Stomach smooth muscle (tissue), 2 donors: ENCODE measurements around the gene STX1B.

Experiments
- H3K27ac ChIP-seq: one replicate; pipeline ENCODE4 v1.7.0; 2013; ENCODE audit warnings: mild to moderate bottlenecking, low read length, inconsistent platforms
- H3K27me3 ChIP-seq, 2 donors: one replicate each; pipeline ENCODE4 v1.7.0; 2013; ENCODE audit warnings: low read length in 2 of 2; ENCODE audit not compliant: insufficient read depth in 2 of 2, control insufficient read depth in 1 of 2
- H3K36me3 ChIP-seq, 2 donors: one replicate each; pipeline ENCODE4 v1.7.0; 2013; ENCODE audit warnings: low read length in 2 of 2; ENCODE audit not compliant: control insufficient read depth in 2 of 2, insufficient read depth in 2 of 2
- H3K4me1 ChIP-seq: one replicate; pipeline ENCODE4 v1.7.0; 2013; ENCODE audit warnings: low read length; ENCODE audit not compliant: control insufficient read depth, insufficient read depth
- H3K4me3 ChIP-seq, 2 donors: one replicate each; pipeline ENCODE4 v1.7.0; 2013; ENCODE audit warnings: low read length in 2 of 2
- H3K9ac ChIP-seq, 2 donors: one replicate each; pipeline ENCODE4 v1.7.0; 2013; ENCODE audit warnings: low read length in 2 of 2, mild to moderate bottlenecking in 1 of 2
- H3K9me3 ChIP-seq, 2 donors: one replicate each; pipeline ENCODE4 v1.7.0; 2013; ENCODE audit warnings: low read length in 2 of 2; ENCODE audit not compliant: control insufficient read depth in 2 of 2
- donor health status: healthy.
- donor health status: Pancreatic carcinoma.

The STX1B gene

DNA sequence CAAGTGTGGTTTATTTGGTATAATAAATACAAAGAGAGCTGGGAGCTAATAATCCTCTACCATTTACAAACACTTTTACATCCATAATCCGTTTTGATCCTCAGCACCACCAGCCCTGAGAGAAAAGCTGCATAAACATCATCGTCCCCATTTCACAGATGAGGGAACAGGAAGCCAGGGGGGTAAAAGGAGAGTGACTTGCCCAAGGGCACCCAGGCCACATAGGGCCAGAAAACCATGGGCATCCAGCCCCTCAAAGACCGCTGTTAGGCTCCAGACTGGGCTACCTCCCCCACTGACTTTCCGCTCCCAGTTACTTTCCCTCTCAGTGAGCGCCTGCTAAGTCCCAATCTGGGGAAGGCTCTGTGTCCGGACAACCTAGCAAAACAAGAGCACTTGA is 6.7 kb downstream of the STX1B start:
- Histone ChIP-seq H3K4me1 (peaks cover 6% of the 10 kb centered on the region), H3K9me3 (no peaks in the 10 kb centered on the region), H3K36me3 (no peaks in the 10 kb centered on the region), H3K9ac (no peak overlapping the region), H3K27ac (no peak overlapping the region), H3K27me3 (peaks cover 6 to 7% of the 10 kb centered on the region in 2 donors), H3K4me3 (no peak overlapping the region)

DNA sequence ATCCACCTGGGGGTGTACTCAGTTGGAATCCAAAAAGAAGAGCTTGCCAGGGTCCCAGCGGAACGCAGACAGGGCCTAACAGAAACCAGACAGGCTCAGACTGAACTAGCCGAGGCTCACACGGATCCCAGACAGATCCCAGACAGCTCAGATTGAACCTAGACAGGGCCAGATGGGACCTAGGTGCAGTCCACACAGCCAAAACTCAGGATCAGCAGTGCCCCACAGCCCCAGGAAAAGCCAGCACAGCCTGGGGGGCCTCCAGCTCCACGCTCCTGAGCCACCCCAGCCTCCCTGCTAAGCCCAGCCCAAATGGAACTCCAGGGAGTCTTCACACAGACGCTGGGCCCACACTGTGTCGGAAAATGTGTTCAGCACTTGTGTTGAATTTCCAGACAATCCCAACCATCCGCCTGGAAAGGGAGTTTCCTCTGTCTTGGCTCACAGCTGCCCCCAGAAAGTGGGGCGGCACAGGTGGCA is 7.5 kb downstream of the STX1B start:
- Histone ChIP-seq H3K9me3 (no peaks in the 10 kb centered on the region), H3K27me3 (peaks cover 5 to 6% of the 10 kb centered on the region in 2 donors), H3K27ac (no peak overlapping the region), H3K4me3 (no peak overlapping the region), H3K9ac (no peak overlapping the region), H3K4me1 (peaks cover 6% of the 10 kb centered on the region), H3K36me3 (no peaks in the 10 kb centered on the region)

DNA sequence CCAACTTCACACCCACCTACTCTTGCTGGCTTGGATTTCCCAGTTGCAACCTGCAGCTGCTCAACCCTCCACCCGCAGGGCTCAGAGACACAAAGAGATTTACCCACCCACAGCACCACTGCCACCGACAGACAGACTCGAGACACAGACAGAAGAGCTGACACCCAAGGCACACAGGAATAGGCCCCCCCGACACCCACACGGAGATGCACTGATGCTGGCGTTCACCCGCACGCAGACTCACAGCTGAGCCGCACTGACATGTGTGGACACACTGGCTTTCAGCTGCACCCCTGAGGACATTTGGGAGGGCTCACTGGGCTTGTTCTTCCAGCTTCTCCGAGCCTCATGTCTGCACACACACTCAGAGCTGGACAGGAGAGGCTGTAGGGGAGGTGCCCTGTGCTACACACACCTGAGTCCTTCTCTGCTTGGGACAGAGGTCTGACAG is 8.2 kb downstream of the STX1B start:
- Histone ChIP-seq H3K9me3 (no peaks in the 10 kb centered on the region), H3K27me3 (peaks cover 2 to 4% of the 10 kb centered on the region in 2 donors), H3K4me1 (peaks cover 13% of the 10 kb centered on the region), H3K4me3 (no peak overlapping the region), H3K27ac (no peak overlapping the region), H3K9ac (no peak overlapping the region), H3K36me3 (no peaks in the 10 kb centered on the region)

DNA sequence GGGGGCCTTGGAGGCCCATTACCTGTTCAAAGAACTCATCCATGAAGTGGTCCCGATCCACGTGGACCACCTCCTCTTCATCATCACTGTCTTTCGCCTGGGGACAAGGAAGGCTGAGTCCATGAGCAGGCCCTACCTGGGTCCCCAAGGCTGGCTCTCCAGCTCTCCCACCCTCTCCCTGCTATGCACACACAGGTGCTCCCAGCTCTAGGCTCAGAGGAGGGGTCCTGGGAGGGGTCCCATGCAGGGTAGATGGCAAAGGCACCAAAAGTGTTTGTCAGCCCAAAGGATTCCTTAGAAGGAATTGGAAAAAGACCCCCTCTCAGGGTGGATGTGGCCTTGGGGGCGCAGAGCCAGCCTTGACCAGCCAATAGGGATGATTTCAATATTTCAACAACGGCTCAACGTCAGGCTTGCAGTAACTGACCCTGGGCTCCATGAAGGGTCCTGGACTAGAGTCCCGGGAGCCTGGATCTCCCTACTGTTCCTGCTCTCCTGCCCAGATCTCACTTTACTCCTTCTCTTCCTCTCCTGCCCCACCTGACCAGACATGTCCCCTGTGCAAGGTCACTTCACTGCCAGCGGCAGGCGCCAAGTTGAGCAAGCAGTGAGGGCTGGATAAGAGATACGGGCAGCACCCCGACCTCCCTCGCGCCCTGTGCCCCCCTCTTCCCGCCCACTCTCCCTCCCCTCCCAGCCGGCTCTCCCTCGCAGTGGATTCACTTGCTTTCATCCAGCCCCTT is 8.8 kb downstream of the STX1B start:
- H3K27ac ChIP-seq: no peak overlapping the region
- H3K27me3 ChIP-seq: peaks cover 0 to 2% of the 10 kb centered on the region in 2 donors
- peaks cover 17% of the 10 kb centered on the region for H3K4me1 ChIP-seq
- no peak overlapping the region for H3K9ac ChIP-seq
- no peak overlapping the region for H3K4me3 ChIP-seq
- no peaks in the 10 kb centered on the region for H3K9me3 ChIP-seq
- no peaks in the 10 kb centered on the region for H3K36me3 ChIP-seq

DNA sequence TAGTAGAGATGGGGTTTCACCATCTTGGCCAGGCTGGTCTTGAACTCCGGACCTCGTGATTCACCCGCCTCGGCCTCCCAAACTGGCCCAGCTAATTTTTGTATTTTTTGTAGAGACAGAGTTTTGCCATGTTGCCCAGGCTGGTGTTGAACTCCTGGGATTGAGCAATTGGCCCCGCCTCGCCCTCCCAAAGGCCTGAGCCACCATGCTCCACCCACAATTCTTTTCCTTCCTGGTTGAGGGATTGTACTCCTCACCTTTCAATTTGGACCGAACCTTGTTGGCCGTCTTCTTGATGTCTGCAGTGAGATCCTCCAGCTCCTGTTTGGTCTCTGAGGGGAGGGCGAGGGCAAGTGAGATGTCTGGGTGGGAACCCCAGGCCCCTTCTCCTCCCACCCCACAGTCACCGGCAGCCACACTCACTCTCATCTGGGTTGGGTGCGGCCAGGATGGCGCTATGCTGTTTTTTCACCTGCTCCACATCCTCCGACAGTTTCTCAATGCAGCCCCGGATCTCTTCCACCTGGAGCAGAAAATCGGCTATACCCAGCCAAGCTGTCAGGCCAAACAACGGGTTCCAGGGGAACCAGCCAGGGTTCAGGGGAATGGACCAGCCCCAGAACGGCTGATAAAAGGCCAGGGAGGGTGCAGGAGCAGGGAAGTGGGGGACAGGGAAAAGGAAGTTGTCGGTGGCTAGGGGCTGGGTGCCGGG is 9.6 kb downstream of the STX1B start:
- H3K27ac ChIP-seq: no peak overlapping the region

DNA sequence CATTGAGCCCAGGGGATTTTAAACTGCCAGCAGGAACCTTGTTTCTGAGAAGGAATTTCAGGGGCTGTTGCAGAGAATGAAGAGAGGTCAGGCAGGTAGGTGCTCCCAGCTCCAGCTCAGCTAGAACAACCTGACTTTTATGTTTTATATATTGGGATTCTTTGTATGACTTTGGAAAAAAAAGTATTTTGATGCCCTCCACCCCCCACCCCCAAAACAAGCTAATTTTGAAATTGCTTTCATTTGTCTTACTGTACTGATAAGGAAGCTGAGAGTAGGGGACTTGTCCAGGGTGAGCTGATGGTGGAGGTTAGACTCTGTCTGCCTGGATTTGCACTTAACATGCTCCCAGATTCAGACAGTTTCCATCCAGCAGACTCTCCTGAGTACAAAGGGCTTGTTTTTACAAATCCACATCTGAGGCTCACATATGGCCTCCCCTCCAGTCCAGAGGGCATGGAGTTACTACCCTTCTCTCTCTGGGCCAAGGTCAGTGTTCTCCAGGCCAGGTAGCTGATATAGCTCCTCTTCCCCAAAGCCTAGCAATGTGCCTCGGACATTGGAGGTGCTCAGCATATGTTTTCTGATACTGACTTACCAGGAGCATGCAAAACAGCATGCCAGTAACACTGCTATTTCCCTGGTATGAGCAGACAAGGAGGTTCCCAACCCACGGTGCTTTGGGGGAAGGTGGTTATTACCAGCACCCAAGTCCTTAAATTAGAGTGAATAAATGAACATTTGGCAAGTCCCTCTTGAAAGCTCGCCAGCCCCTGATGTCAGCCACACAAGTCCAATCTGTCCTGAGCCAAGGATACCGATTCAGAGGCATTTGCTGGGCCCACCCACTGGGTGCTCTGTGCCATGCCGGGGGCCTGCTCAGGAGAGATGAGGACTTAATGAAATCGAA is 11.3 kb downstream of the STX1B start:
- Histone ChIP-seq H3K27me3 (no peaks in the 10 kb centered on the region), H3K9me3 (no peaks in the 10 kb centered on the region), H3K9ac (no peak overlapping the region), H3K4me1 (peaks cover 23% of the 10 kb centered on the region), H3K4me3 (no peak overlapping the region), H3K27ac (no peak overlapping the region), H3K36me3 (no peaks in the 10 kb centered on the region)

More for the DNA sequence above, 9.6 kb downstream of the STX1B start:
- H3K9me3 ChIP-seq: no peaks in the 10 kb centered on the region
- H3K27me3 ChIP-seq: no peaks in the 10 kb centered on the region
- H3K4me1 ChIP-seq: peaks cover 23% of the 10 kb centered on the region
- no peak overlapping the region for H3K4me3 ChIP-seq
- no peak overlapping the region for H3K9ac ChIP-seq
- H3K36me3 ChIP-seq: no peaks in the 10 kb centered on the region

DNA sequence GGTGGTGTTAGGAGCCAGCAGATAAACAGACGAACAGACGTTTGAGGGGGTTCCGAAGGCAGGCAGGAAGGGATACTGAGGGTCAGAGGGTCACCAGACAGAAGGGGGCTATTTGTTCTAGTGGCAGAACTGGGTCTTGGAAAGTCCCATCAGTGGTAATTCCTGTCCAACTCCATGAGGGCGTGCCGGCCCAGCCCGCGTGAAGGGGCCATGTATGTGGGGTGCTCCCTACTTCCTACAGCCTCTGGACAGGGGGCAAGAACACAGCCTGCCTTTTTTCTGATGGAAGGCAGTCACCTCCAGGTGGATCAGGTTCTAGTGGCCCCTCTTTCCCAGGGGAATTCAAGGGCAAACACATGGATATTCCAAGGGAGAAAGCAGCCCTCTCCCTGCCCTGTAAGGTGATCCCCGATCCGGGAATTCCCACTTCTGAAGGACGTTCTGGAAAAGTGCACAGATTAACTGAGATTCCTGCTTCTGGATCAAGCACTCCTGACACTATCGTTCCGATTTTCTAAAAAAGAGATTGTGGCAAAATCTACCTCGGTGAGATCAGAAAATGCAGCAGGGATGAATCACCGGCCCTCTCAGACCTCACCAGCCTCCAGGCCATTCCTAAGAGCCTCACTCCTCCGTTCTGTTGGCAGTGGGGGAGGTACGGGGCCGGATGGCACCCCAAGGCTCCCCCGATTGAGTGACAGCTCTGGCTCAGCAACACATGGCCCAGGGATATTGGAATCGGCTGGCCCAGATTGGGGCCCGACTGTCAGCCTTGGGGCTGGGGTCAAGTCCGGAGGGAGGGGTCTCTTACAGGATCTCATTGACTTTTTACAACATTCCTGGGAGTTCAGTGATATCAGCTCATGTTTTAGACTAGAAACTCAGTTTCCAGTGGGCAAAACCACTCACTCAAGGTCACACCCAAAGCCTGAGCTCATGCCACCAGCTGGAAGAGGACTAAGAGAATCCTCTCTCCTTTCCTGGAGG is 12.4 kb downstream of the STX1B start:
- Histone ChIP-seq H3K36me3 (no peaks in the 10 kb centered on the region), H3K9me3 (no peaks in the 10 kb centered on the region), H3K27ac (no peak overlapping the region), H3K9ac (peak overlapping the region; percentile 42 to 60), H3K27me3 (no peaks in the 10 kb centered on the region), H3K4me1 (peaks cover 23% of the 10 kb centered on the region), H3K4me3 (peak overlapping the region; percentile 81 to 84)

DNA sequence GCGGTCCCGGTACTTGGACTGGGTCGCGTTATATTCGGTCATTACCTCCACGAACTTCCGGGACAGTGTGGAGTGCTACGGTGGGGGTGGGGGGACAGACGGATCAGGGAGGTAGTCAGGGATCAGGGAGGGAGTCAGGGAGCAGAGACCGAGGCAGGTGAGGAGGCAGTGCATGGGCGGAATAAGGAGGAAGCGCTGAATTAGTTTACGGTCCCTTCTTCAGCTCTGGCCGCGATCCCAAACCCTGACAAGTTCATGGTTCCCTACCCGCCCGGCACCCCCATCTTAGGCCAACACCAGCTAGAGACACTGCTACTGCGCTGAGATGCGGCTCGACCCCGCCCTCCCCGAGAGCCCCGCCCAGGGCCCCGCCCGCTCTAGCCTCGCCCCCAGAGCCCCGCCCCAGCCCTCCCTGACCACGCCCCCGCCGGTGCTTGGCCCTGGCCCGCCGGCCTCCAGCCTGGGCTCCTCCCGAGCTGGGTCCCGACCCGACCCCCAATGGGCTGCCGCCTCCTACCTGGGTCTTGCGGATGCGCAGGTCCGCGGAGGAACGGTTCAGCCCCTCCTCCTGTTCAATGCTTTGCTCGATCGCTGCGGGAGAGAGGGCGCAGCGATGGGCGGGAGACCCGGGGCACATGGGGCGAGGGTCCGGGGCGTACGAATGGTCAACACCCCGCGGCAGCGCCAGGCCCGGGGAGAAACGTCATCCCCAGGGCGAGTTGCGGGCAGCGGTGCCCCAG is 13.3 kb downstream of the STX1B start:
- Histone ChIP-seq H3K4me1 (peaks cover 21% of the 10 kb centered on the region), H3K27me3 (no peaks in the 10 kb centered on the region), H3K27ac (peak overlapping the region; percentile 41), H3K4me3 (peak overlapping the region; percentile 81 to 84), H3K36me3 (no peaks in the 10 kb centered on the region), H3K9me3 (no peaks in the 10 kb centered on the region), H3K9ac (peak overlapping the region; percentile 73 to 80)

DNA sequence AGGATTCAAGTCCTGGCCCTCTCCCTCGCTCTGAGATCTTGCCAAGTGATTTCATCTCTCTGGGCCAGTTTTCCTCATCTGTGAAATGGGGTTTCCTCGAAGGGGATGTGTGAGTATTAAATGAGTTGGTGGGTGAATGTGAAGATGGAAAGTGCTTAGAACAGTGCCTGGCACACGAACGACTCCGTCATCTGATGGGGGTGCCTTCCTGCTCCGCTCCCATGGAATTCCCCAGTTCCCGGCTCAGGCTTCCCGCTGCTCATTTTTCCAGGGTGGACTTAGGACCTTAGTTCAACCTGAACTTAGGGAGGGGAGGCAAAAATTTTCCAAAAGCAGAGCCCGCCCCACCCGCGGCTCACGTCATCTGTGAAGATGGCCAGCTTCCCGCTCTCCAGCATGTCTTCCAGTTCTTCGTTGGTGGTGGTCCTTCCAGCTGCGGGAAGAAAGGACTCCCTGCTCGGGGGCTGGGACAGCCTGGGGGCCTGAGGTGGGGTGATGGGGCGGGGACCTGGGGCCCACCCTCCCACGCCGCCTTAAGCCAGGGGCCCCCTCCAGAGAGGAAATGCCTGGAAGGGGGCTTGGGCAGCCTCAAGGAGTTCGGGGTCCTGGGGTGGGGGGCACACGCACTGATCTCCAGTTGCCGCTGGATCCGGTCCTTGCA is 14.0 kb downstream of the STX1B start:
- no peaks in the 10 kb centered on the region for H3K9me3 ChIP-seq
- H3K27me3 ChIP-seq: no peaks in the 10 kb centered on the region
- peaks cover 21% of the 10 kb centered on the region for H3K4me1 ChIP-seq
- peak overlapping the region; percentile 41 for H3K27ac ChIP-seq
- H3K36me3 ChIP-seq: no peaks in the 10 kb centered on the region
- peak overlapping the region; percentile 73 to 80 for H3K9ac ChIP-seq
- H3K4me3 ChIP-seq: peak overlapping the region; percentile 81 to 84
